ELF-1 (cell line): ENCODE results near the gene SLC20A1.
"Not testable (repeated sequence)": the region's sequence is repeated elsewhere in the genome, so short reads cannot be mapped to it uniquely, and the experiment has no call there.

Source experiments
- DNase-seq: peaks from one replicate; pipeline ENCODE4 v3.0.0-alpha.2; 2016; ENCODE audit warnings: low read depth, low spot score

SLC20A1 gene

DNA sequence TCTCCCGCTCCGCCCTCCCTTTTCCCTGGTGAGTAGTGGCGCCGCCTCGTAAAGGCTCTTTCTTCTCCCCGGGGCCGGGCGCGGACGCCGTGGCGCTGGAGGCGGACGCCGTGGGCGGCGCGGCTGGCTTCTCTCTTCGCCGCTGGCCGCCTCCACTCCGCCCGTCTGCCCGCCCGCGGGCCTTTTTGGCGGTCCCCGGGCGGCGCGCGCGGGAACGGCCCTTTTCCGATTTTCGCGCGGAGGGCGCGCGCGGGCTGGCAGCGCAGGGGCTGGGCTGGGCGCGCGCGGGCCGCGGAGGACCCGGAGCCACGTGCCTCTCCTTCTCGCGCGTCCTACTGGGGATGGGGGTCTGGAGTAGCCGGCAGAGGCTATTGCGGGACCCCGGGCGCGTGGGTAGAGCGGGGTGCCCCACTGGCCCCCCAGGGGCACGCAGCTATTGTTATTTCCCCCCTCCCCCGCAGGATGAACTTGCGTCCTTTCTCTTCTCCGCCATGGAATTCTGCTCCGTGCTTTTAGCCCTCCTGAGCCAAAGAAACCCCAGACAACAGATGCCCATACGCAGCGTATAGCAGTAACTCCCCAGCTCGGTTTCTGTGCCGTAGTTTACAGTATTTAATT, 472 bp downstream of the SLC20A1 start:
- no peak for DNase-seq

DNA sequence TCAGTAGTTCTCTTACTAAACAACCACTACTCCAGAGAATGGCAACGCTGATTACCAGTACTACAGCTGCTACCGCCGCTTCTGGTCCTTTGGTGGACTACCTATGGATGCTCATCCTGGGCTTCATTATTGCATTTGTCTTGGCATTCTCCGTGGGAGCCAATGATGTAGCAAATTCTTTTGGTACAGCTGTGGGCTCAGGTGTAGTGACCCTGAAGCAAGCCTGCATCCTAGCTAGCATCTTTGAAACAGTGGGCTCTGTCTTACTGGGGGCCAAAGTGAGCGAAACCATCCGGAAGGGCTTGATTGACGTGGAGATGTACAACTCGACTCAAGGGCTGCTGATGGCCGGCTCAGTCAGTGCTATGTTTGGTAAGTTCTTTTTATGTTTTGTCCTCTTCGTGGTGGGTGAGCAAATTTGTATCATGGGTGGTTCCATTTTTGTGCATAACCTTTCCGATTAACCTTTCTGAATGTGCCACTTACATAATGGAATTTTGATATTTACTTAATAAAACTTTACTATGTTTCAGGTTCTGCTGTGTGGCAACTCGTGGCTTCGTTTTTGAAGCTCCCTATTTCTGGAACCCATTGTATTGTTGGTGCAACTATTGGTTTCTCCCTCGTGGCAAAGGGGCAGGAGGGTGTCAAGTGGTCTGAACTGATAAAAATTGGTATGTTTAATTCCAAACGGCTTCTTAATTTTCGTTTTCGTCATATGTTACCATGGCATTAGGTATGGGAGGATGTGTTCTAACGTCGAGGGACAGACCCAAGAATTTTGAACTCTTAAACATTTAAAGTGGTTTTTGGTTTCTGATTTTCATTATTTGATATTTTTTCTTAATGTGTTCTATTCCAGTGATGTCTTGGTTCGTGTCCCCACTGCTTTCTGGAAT, 1.3 kb downstream of the SLC20A1 start:
- DNase-seq = no peak

DNA sequence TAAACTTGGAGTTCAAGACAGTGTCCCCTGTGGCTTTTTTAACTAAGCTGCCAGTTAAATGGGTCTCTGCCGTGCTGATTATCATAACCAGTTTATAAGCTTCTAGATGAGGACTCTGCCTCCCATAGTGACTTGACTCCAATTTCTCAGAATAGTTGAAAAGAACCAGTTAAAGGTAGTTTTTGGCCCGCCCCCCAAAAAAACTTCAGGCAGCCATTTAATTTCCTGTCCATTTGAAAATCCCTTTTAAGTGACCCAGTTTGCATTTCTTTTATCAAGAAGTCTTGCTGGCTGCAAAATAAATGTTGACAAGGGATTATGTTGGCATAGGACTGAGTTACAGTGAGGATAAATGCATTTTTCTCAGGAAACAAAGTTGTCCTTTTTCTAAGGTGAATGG, 2.3 kb downstream of the SLC20A1 start:
- no peak for DNase-seq

DNA sequence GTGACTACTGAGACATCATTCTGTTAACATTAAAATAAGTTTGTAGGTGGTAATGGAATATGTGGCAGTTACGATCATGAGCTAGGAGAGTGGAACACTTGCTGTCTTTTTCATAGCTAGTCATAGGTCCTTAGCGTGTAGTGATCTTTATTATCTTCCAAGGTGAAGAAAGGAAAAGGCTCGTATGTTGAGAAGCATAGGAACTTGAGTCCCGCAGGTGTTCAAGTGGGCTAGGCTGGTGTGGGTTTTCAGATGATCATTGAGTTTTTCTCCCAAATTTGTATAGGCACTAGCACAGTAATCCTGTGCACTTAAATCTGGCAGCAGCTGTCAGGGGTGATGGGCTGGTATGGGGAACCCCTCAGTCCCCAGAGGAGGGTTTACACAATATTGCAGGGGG, 10.9 kb downstream of the SLC20A1 start:
- DNase-seq = no peak

DNA sequence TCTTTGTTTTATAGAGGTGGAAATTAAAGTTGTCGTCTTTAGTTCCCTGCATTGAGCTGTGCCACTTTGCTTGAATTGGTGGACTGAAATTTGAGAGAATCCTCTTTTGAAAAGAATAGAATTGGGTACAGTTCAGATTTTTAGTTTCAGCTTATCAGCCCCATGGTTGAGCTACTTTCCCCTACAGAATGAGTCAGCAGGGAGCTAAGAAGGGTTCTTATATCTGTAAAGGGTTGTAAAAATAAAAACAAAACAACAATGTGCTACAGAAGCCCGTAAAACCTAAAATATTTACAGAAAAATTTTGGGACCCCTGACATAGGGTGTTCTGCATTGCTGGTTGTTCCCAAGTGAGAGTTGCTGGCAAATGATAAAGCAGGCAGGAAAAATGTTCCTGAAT, 12.6 kb downstream of the SLC20A1 start:
- DNase-seq = no peak

DNA sequence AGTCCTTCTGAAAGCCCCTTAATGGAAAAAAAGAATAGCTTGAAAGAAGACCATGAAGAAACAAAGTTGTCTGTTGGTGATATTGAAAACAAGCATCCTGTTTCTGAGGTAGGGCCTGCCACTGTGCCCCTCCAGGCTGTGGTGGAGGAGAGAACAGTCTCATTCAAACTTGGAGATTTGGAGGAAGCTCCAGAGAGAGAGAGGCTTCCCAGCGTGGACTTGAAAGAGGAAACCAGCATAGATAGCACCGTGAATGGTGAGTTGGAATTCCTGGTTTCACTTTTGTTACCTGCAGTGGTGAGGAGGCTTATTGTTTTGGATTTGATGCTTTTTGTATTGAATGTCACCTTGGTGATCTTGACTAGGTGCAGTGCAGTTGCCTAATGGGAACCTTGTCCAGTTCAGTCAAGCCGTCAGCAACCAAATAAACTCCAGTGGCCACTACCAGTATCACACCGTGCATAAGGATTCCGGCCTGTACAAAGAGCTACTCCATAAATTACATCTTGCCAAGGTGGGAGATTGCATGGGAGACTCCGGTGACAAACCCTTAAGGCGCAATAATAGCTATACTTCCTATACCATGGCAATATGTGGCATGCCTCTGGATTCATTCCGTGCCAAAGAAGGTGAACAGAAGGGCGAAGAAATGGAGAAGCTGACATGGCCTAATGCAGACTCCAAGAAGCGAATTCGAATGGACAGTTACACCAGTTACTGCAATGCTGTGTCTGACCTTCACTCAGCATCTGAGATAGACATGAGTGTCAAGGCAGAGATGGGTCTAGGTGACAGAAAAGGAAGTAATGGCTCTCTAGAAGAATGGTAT, 13.3 kb downstream of the SLC20A1 start:
- DNase-seq = no peak

DNA sequence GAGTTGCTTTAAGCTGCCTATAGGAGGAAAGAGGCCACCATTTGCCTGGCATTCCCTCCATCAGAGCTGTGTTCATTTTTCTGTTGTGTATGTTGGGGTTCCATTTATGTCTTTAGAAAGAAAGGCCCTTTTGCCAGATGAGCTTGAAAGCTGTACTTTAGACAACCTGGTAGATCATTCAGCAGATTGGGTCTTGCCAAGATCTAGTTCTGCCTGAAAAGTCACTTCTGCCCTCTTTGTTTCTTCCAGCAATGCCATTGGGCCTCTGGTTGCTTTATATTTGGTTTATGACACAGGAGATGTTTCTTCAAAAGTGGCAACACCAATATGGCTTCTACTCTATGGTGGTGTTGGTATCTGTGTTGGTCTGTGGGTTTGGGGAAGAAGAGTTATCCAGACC, 14.4 kb downstream of the SLC20A1 start:
- no peak for DNase-seq

DNA sequence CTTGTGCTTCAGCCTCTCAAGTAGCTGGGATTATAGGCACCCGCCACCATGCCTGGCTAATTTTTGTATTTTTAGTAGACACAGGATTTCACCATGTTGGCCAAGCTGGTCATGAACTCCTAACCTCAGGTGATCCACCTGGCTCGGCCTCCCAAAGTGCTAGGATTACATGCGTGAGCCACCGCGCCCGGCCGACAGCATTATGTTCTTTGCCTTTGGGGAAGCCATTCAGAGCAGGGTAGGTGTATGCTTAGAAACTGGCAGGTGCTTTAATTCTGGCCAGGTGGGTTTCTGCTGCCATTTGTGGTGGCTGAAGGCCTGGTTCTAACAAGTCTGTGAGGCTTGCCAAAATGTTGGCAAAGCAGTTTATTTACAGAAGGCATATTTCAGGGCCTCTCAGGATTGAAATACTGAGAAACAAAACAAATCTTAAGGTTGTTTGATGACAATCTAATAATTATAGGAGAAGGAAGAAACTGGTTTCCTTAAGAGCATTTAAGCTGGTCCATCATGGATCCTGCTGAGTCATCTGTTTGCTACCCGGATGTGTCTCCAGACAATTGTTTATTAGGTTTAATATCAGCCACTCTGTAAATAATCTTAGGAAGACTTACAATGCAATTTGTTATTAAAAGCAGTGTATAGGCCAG, 16.0 kb downstream of the SLC20A1 start:
- DNase-seq = no peak

DNA sequence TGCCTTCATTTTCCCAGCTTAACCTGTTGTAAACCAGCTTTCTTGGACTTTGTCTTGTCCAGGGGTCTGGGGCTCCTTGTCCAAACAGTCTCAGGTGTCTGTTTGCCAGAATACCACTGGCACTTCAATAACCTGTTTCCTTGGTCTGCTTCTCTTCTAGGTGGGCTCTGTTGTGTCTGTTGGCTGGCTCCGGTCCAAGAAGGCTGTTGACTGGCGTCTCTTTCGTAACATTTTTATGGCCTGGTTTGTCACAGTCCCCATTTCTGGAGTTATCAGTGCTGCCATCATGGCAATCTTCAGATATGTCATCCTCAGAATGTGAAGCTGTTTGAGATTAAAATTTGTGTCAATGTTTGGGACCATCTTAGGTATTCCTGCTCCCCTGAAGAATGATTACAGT, 17.0 kb downstream of the SLC20A1 start:
- DNase-seq = no peak

DNA sequence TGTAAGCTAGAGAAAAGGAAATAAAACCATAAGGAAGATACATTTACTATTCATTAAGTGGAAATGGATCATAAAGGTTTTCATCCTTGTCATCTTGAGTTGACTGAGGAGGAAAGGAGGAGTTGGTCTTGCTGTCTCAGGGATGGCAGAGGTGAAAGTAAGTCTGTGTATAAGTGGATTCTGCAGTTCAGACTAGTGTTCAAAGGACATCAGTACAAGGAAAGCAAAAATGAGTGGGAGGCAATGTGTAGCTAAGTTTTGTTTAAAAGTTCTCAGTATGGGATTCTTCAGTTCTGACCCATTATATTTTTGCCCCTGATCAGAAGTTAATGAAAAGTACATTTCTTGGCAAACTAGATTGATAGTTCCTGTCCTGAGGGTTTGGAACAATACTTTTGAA, 18.9 kb downstream of the SLC20A1 start:
- no peak for DNase-seq

DNA sequence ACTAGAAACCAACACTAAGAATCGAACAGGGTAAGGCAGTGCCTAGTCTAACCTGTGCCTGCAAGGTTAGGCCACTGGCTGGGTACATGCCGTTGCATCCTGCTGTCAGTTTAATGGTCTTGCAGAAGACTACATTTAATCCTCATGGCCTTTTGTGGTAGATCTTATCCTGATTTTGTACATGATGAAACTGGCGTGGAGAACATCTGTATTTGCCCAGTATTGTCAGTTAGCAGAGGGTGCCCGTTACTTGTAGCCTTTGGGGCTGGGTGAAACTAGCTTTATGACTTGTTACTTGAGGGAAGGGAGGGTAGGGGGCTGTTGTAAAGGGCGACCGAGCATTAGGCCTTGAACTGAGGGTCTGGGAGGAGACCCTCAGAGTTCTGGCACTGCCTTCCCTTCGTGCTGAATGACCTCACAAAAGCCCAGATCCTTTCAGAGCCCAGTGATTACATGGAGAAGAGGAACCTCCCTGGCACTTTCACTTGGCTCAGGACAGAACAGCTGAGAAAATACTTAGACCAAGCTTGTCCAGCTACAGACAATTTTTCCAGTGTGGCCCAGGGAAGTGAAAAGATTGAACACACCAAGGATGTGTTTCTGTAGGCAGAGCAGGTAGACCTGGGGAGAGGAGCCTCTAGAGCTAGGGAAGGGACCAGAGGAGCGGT, 19.5 kb downstream of the SLC20A1 start:
- no peak for DNase-seq

DNA sequence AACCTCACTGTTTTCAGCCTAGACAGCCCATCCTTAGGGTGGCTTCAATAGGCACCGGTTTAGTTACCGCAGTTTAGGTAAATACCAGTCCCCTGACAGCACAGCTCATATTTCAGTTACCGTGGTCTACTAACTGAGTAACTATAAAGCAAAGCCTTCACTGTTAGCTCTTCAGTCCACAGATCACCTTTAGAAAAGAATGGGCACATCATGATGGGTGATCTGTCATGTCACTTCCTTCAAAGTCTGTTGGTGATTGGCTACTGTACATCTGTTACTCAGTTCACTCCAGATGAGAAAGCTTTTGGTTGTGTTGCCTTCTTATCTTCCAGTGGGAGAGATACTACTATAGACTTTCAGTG, 21.0 kb downstream of the SLC20A1 start:
- no peak for DNase-seq

DNA sequence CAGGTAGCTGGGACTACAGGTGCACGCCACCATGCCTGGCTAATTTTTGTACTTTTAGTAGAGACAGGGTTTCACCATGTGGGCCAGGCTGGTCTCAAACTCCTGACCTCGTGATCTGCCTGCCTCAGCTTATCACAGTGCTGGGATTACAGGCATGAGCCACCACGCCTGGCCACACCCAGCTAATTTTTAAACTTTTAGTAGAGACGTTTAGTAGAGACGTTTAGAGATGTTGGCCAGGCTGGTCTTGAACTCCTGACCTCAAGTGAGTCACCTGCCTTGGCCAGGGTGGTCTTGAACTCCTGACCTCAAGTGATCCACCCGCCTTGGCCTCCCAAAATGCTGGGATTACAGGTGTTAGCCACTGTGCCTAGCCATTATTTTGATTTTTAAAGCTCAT, 21.8 kb downstream of the SLC20A1 start:
- not testable (repeated sequence) for DNase-seq

DNA sequence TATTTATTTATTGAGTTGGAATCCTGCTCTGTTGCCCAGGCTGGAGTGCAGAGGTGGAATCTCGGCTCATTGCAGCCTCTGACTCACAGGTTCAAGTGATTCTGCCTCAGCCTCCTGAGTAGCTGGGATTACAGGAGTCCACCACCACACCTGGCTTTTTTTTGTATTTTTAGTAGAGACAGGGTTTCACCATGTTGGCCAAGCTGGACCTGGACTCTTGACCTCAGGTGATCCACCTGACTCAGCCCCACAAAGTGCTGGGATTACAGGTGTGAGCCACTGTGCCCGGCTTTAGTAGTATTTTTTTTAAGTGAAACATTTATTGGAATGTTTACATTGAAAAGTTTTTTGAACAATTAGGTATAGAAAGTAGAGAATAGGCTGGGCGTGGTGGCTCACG, 23.9 kb downstream of the SLC20A1 start:
- no peak for DNase-seq

DNA sequence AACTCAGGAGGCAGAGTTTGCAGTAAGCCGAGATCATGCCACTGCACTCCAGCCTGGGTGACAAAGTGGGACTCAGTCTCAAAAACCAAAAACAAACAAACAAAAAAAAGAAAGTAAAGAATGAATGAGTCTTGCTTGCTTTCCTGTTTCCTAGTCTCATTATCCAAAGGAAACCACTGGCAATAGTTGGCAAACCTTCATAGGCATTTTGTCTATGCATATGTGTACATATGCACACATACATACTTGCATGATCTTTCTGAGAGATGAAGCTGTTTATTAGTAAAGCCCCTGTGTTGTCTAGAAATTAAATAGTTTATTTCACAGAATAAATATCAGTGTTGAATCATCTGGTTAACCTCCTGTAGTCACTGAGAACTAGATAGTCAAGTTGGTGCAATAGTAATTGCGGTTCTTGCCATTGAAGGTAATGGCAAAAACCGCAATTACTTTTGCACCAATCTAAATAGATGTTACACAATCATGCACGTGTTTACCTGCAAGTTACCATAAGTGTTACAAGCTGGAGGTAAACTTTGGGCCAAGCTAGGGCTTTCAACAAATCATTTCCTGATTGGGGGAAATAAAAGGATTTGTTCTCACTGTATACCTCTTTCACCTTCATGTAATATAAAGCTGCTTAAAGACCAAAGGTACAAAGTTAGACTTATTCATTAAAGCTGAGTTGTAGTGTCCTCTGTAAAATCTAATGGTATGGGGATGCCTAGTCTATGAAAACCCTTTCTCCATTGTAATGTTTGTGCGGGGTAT, 24.7 kb downstream of the SLC20A1 start:
- no peak for DNase-seq

DNA sequence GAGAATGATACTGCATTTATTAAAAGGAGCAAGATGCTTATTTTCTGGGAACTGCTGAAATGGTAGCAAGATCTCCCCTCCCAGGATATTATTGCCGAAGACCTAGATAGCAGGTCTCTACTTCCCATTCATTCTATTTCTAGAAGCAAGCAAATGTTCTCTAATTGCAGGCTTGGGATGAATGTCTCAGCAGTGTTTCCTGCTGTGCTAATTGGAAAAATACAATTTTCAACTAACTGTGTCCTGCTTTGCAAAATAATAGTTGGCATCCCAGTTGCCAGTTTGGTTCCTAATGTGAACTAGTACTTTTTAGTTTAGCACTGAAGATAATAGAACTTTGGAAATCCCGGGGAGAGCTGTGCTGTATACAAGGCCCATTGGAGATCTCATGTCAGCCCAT, 26.1 kb downstream of the SLC20A1 start:
- no peak for DNase-seq

DNA sequence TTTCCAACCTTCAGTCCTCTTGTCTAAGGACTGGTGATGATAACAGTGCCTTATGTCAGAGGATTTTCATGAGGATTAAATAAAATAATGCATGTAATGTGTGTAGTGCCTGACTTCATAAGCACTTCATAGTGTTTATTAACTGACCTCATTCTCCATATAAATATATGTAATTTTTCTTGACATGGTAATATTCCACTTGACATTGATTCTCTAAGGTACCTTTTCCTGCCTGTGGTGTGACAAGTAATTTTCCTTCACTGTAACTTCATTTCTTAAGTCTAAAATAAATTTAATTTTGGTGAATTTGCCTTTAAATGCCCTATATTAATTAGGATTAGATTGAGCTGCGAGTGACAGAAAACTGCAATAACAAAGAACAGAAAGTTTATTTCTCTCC, 27.3 kb downstream of the SLC20A1 start:
- DNase-seq = no peak

DNA sequence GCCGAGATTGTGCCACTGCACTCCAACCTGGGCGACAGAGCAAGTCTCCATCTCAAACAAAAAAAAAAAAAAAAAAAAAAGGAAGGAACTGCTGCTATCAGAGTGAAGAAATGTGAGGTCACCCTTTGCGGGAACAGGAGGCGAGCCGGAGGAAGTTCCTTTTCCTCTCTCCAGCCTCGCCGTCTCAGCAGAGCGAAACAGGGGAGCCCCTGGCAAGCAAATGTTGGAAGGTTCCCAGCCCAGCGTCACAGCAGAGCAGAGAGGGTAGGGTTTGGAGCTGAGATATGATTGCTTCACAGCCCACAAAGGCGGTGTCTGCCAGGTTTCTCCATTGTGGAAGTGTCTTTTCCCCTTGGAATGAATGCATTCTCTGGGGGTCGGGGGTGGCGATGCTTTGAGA, 28.5 kb downstream of the SLC20A1 start:
- no peak for DNase-seq

DNA sequence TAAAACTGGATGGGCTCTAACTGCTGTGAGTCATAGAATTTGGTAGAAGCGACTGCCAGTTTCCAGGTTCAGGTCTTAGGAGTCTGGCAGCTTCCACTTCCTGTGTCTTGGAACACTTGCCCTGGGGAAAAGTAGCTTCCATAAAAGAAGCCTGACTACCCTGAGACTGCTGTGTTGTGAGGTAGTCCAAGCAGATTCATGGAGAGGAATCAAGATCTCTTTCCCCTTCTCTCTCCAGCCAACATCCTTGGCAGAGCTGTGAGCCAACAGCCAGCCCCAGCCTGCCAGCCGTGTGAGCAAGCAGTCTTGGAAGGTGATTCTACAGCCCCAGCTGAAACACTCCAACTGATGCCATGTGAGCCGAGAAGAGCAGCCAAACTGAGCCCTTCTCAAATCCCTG, 33.7 kb downstream of the SLC20A1 start:
- peak; percentile 47 for DNase-seq

DNA sequence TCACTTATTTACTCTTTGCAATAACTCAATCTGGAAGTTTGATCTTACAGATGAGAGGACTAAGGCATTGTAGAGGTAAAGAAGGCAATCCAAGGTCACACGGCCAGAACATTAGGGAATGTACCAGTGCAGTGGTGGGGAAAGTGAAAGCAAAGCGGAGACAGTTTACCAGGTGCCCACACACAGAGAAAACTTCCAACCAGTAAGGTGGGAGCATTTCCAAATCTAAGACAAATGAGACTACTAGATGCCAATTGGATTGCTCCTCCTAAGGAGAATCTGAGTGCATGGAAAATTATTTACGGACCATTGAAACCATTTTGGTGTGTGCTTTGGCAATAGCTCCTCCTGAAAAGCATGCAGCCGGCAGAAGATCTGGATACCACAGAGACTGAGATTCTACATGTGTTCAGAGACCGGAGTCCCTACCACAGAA, 34.9 kb downstream of the SLC20A1 start:
- DNase-seq = no peak

DNA sequence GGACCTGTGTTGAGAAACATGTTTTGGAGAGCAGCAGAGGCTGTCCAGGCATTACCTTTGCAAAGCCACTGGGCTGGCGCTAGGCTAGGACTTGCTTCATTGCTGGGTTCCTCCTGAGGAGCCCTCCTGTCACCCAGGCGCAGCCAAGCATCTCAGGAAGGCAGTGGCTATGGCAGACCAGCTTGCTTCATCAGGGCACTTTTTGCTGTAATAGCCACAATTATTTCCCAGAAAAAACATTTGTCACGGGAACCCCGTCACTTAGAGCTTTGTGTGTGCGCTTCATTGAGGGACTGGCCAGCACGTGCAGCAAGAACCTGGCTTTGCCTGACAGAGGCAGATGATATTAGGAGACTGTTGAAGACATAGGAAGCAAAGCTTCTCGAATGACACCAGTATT, 36.4 kb downstream of the SLC20A1 start:
- DNase-seq = no peak
